ENCODE measurements around the gene COL19A1.

Gene COL19A1

GRCh38 chr6:70166088-70166958 lies 300.0 kb downstream of the COL19A1 start:
- Histone ChIP-seq H3K4me1 (ENCODE audit: control insufficient read depth, insufficient read depth, low read length, poor library complexity, severe bottlenecking) (no peaks in the 10 kb centered on the region), H3K27ac (ENCODE audit: insufficient read depth, low read length, poor library complexity, severe bottlenecking) (no peak overlapping the region), H3K9me3 (ENCODE audit: control insufficient read depth, low read length) (no peaks in the 10 kb centered on the region), H3K27me3 (replicated peaks; ENCODE audit: control insufficient read depth, insufficient read depth, low read length, poor library complexity, severe bottlenecking) (peaks cover 15% of the 10 kb centered on the region), H3K4me3 (ENCODE audit: insufficient read depth, low read depth, low read length, poor library complexity, severe bottlenecking) (no peak overlapping the region), H3K36me3 (ENCODE audit: control insufficient read depth, insufficient read depth, low read length) (no peaks in the 10 kb centered on the region)
- DNase-seq, result no peak

GRCh38 chr6:70168681-70169377 lies 302.5 kb downstream of the COL19A1 start:
- Histone ChIP-seq H3K27ac (ENCODE audit: insufficient read depth, low read length, poor library complexity, severe bottlenecking) (no peak overlapping the region), H3K9me3 (ENCODE audit: control insufficient read depth, low read length) (no peaks in the 10 kb centered on the region), H3K36me3 (ENCODE audit: control insufficient read depth, insufficient read depth, low read length) (no peaks in the 10 kb centered on the region), H3K4me3 (ENCODE audit: insufficient read depth, low read depth, low read length, poor library complexity, severe bottlenecking) (no peak overlapping the region), H3K27me3 (replicated peaks; ENCODE audit: control insufficient read depth, insufficient read depth, low read length, poor library complexity, severe bottlenecking) (peaks cover 15% of the 10 kb centered on the region), H3K4me1 (ENCODE audit: control insufficient read depth, insufficient read depth, low read length, poor library complexity, severe bottlenecking) (no peaks in the 10 kb centered on the region)
- DNase-seq, result no peak

GRCh38 chr6:70171236-70171635 lies 304.9 kb downstream of the COL19A1 start:
- Histone ChIP-seq H3K9me3 (ENCODE audit: control insufficient read depth, low read length) (no peaks in the 10 kb centered on the region), H3K27me3 (replicated peaks; ENCODE audit: control insufficient read depth, insufficient read depth, low read length, poor library complexity, severe bottlenecking) (peaks cover 8% of the 10 kb centered on the region), H3K4me3 (ENCODE audit: insufficient read depth, low read depth, low read length, poor library complexity, severe bottlenecking) (no peak overlapping the region), H3K4me1 (ENCODE audit: control insufficient read depth, insufficient read depth, low read length, poor library complexity, severe bottlenecking) (no peaks in the 10 kb centered on the region), H3K36me3 (ENCODE audit: control insufficient read depth, insufficient read depth, low read length) (no peaks in the 10 kb centered on the region), H3K27ac (ENCODE audit: insufficient read depth, low read length, poor library complexity, severe bottlenecking) (no peak overlapping the region)
- no peak for DNase-seq

- Histone ChIP-seq H3K4me1 (ENCODE audit: control insufficient read depth, insufficient read depth, low read length, poor library complexity, severe bottlenecking) (no peaks in the 10 kb centered on the region), H3K27ac (ENCODE audit: insufficient read depth, low read length, poor library complexity, severe bottlenecking) (no peak overlapping the region), H3K27me3 (replicated peaks; ENCODE audit: control insufficient read depth, insufficient read depth, low read length, poor library complexity, severe bottlenecking) (no peaks in the 10 kb centered on the region), H3K9me3 (ENCODE audit: control insufficient read depth, low read length) (no peaks in the 10 kb centered on the region), H3K36me3 (ENCODE audit: control insufficient read depth, insufficient read depth, low read length) (no peaks in the 10 kb centered on the region), H3K4me3 (ENCODE audit: insufficient read depth, low read depth, low read length, poor library complexity, severe bottlenecking) (no peak overlapping the region)
- no peak for DNase-seq
Observed at GRCh38 chr6:70172252-70172651, 305.9 kb downstream of the COL19A1 start.

- no peaks in the 10 kb centered on the region for H3K27me3 ChIP-seq (replicated peaks; ENCODE audit: control insufficient read depth, insufficient read depth, low read length, poor library complexity, severe bottlenecking)
- no peaks in the 10 kb centered on the region for H3K9me3 ChIP-seq (ENCODE audit: control insufficient read depth, low read length)
- no peak for DNase-seq
- no peak overlapping the region for H3K4me3 ChIP-seq (ENCODE audit: insufficient read depth, low read depth, low read length, poor library complexity, severe bottlenecking)
- no peaks in the 10 kb centered on the region for H3K4me1 ChIP-seq (ENCODE audit: control insufficient read depth, insufficient read depth, low read length, poor library complexity, severe bottlenecking)
- no peaks in the 10 kb centered on the region for H3K36me3 ChIP-seq (ENCODE audit: control insufficient read depth, insufficient read depth, low read length)
- H3K27ac ChIP-seq (ENCODE audit: insufficient read depth, low read length, poor library complexity, severe bottlenecking), result no peak overlapping the region
Observed at GRCh38 chr6:70175770-70176169, 309.4 kb downstream of the COL19A1 start.

GRCh38 chr6:70176842-70177550 lies 310.6 kb downstream of the COL19A1 start:
- Histone ChIP-seq H3K4me1 (ENCODE audit: control insufficient read depth, insufficient read depth, low read length, poor library complexity, severe bottlenecking) (no peaks in the 10 kb centered on the region), H3K36me3 (ENCODE audit: control insufficient read depth, insufficient read depth, low read length) (no peaks in the 10 kb centered on the region), H3K27me3 (replicated peaks; ENCODE audit: control insufficient read depth, insufficient read depth, low read length, poor library complexity, severe bottlenecking) (no peaks in the 10 kb centered on the region), H3K27ac (ENCODE audit: insufficient read depth, low read length, poor library complexity, severe bottlenecking) (no peak overlapping the region), H3K9me3 (ENCODE audit: control insufficient read depth, low read length) (no peaks in the 10 kb centered on the region), H3K4me3 (ENCODE audit: insufficient read depth, low read depth, low read length, poor library complexity, severe bottlenecking) (no peak overlapping the region)
- no peak for DNase-seq

- Histone ChIP-seq H3K4me3 (ENCODE audit: insufficient read depth, low read depth, low read length, poor library complexity, severe bottlenecking) (no peak overlapping the region), H3K4me1 (ENCODE audit: control insufficient read depth, insufficient read depth, low read length, poor library complexity, severe bottlenecking) (no peaks in the 10 kb centered on the region), H3K36me3 (ENCODE audit: control insufficient read depth, insufficient read depth, low read length) (no peaks in the 10 kb centered on the region), H3K27me3 (replicated peaks; ENCODE audit: control insufficient read depth, insufficient read depth, low read length, poor library complexity, severe bottlenecking) (no peaks in the 10 kb centered on the region), H3K27ac (ENCODE audit: insufficient read depth, low read length, poor library complexity, severe bottlenecking) (no peak overlapping the region), H3K9me3 (ENCODE audit: control insufficient read depth, low read length) (no peaks in the 10 kb centered on the region)
- no peak for DNase-seq
Observed at GRCh38 chr6:70180183-70180900, 314.0 kb downstream of the COL19A1 start.

- no peak for DNase-seq
- H3K9me3 ChIP-seq (ENCODE audit: control insufficient read depth, low read length), result no peaks in the 10 kb centered on the region
- H3K36me3 ChIP-seq (ENCODE audit: control insufficient read depth, insufficient read depth, low read length), result no peaks in the 10 kb centered on the region
- no peak overlapping the region for H3K27ac ChIP-seq (ENCODE audit: insufficient read depth, low read length, poor library complexity, severe bottlenecking)
- H3K4me1 ChIP-seq (ENCODE audit: control insufficient read depth, insufficient read depth, low read length, poor library complexity, severe bottlenecking), result no peaks in the 10 kb centered on the region
- no peak overlapping the region for H3K4me3 ChIP-seq (ENCODE audit: insufficient read depth, low read depth, low read length, poor library complexity, severe bottlenecking)
- no peaks in the 10 kb centered on the region for H3K27me3 ChIP-seq (replicated peaks; ENCODE audit: control insufficient read depth, insufficient read depth, low read length, poor library complexity, severe bottlenecking)
Observed at GRCh38 chr6:70180901-70181599, 314.7 kb downstream of the COL19A1 start.

- Histone ChIP-seq H3K36me3 (ENCODE audit: control insufficient read depth, insufficient read depth, low read length) (no peaks in the 10 kb centered on the region), H3K27me3 (replicated peaks; ENCODE audit: control insufficient read depth, insufficient read depth, low read length, poor library complexity, severe bottlenecking) (no peaks in the 10 kb centered on the region), H3K27ac (ENCODE audit: insufficient read depth, low read length, poor library complexity, severe bottlenecking) (no peak overlapping the region), H3K9me3 (ENCODE audit: control insufficient read depth, low read length) (no peaks in the 10 kb centered on the region), H3K4me3 (ENCODE audit: insufficient read depth, low read depth, low read length, poor library complexity, severe bottlenecking) (no peak overlapping the region), H3K4me1 (ENCODE audit: control insufficient read depth, insufficient read depth, low read length, poor library complexity, severe bottlenecking) (no peaks in the 10 kb centered on the region)
- no peak for DNase-seq
Observed at GRCh38 chr6:70183538-70183937, 317.2 kb downstream of the COL19A1 start.
